HepG2 (cell line): ENCODE data around the gene CDIP1. TPM values are rescaled to one million over a fixed set of nuclear protein-coding genes. Genes with fewer than 3 reads are reported as not detected.
A peak's percentile ranks its signal among the peaks of the same experiment; 100 is the strongest.

Experiments
- AFF4 ChIP-seq: sonication (generic); formaldehyde crosslinking; IDR thresholded peaks from 2 replicates; pipeline ENCODE4 v1.4.0; 2020; ENCODE audit warnings: missing genetic modification reagents
- BCL3 ChIP-seq: sonication (generic); formaldehyde crosslinking; IDR thresholded peaks from 2 replicates; pipeline ENCODE4 v1.5.1; 2020; ENCODE audit warnings: mild to moderate bottlenecking, missing genetic modification reagents, moderate library complexity
- FOXM1 ChIP-seq: sonication (generic); formaldehyde crosslinking; IDR thresholded peaks from 2 replicates; pipeline ENCODE4 v1.5.0; 2020; ENCODE audit warnings: missing genetic modification reagents
- HMGXB3 ChIP-seq: sonication (generic); formaldehyde crosslinking; IDR thresholded peaks from 2 replicates; pipeline ENCODE4 v1.4.0; 2020; ENCODE audit warnings: missing genetic modification reagents, borderline replicate concordance
- MAFG ChIP-seq: sonication (generic); formaldehyde crosslinking; IDR thresholded peaks from 2 replicates; pipeline ENCODE4 v1.5.1; 2020; ENCODE audit warnings: mild to moderate bottlenecking, missing genetic modification reagents
- MLLT10 ChIP-seq: sonication (generic); formaldehyde crosslinking; IDR thresholded peaks from 2 replicates; pipeline ENCODE4 v1.4.0; 2020; ENCODE audit warnings: missing genetic modification reagents
- SMARCC2 ChIP-seq: fragments of 450-650 bp; IDR thresholded peaks from 2 replicates; pipeline ENCODE4 v1.6.1; 2017; ENCODE audit warnings: antibody characterized with exemption, mild to moderate bottlenecking
- SRSF4 ChIP-seq: fragments of 200-400 bp; formaldehyde crosslinking; IDR thresholded peaks from one replicate; pipeline ENCODE4 v1.6.1; 2018; ENCODE audit warnings: mild to moderate bottlenecking, low read depth, low read length, moderate library complexity; ENCODE audit not compliant: poor library complexity, severe bottlenecking
- TBP ChIP-seq: sonication (generic); formaldehyde crosslinking; IDR thresholded peaks from 2 replicates; pipeline ENCODE4 v1.5.0; 2020; ENCODE audit warnings: missing genetic modification reagents
- ZBTB38 ChIP-seq: sonication (generic); formaldehyde crosslinking; IDR thresholded peaks from 2 replicates; pipeline ENCODE4 v1.5.1; 2020; ENCODE audit warnings: mild to moderate bottlenecking, missing genetic modification reagents
- ZNF142 ChIP-seq: sonication (generic); formaldehyde crosslinking; IDR thresholded peaks from 2 replicates; pipeline ENCODE4 v1.4.0; 2020; ENCODE audit warnings: missing genetic modification reagents
- ZNF7 ChIP-seq: IDR thresholded peaks from 2 replicates; pipeline ENCODE4 v1.6.1; 2016; ENCODE audit warnings: missing biosample characterization, missing genetic modification reagents
- polyA plus RNA-seq, 8 experiments: library from polyadenylated mRNA; depleted of rRNA in 3 of 8; stranded (reverse) in 7 of 8; unstranded in 1 of 8; fragments of >200 nt; fragmentation: Illumina TruSeq in 4 of 8; extraction: Trizol in 4 of 8; gene quantifications; 2 replicates each; pipeline versions ENCODE4 v1.2.1 to v1.2.3, GENCODE V29; 2011 to 2016; ENCODE audit warnings: low read depth in 4 of 8, missing spikeins in 1 of 8, mixed read lengths in 1 of 8; ENCODE audit not compliant: insufficient read depth in 1 of 8
- total RNA-seq, 5 experiments: library from RNA; depleted of rRNA; stranded (reverse); fragments of >200 nt; fragmentation: Illumina TruSeq; extraction: Trizol; gene quantifications; 2 replicates each; pipeline ENCODE4 v1.2.3, GENCODE V29; 2016; ENCODE audit warnings: low read depth in 1 of 5

The CDIP1 gene
- total and polyA plus RNA-seq, 2 of the 13 experiments (the other 11 are each of a cell fraction or from before 2014, with no cell fraction given): 31.2 to 56.7 TPM

GRCh38 chr16:4538350-4539235, at the start of gene CDIP1 (continued):
- TF ChIP-seq HMGXB3 (CRISPR knock-in tag): peak; percentile 96
- no peak for TF ChIP-seq SRSF4
- peak; percentile 58; the same call in 1 of the 2 replicates for TF ChIP-seq FOXM1 (CRISPR knock-in tag)
- TF ChIP-seq SMARCC2: no peak
- TF ChIP-seq ZNF142 (CRISPR knock-in tag): peak; percentile 95
- TF ChIP-seq MLLT10 (CRISPR knock-in tag): no peak
- peak; percentile 97 for TF ChIP-seq ZBTB38
- peak; percentile 99 for TF ChIP-seq BCL3
- TF ChIP-seq AFF4 (CRISPR knock-in tag): 0 out of 2 replicates have a peak, but pooled peaks have one; percentile 62
- peak; percentile 75; the same call in 1 of the 2 replicates for TF ChIP-seq MAFG (CRISPR knock-in tag)
- TF ChIP-seq ZNF7 (CRISPR knock-in tag): peak; percentile 38; the same call in 1 of the 2 replicates
- no peak for TF ChIP-seq TBP (CRISPR knock-in tag)
